HG03457 (cell line): Measurements from ENCODE around the gene FOXK1.

Experiments used
- ATAC-seq: cut with Tn5 transposase; IDR thresholded peaks from one replicate; pipeline ENCODE4 v1.9.1; 2021; ENCODE audit warnings: moderate number of reproducible peaks; ENCODE audit not compliant: unreplicated experiment

The FOXK1 gene

GRCh38 chr7:4763091-4763793 is 81.1 kb downstream of the FOXK1 start:
- no peak for ATAC-seq

DNA sequence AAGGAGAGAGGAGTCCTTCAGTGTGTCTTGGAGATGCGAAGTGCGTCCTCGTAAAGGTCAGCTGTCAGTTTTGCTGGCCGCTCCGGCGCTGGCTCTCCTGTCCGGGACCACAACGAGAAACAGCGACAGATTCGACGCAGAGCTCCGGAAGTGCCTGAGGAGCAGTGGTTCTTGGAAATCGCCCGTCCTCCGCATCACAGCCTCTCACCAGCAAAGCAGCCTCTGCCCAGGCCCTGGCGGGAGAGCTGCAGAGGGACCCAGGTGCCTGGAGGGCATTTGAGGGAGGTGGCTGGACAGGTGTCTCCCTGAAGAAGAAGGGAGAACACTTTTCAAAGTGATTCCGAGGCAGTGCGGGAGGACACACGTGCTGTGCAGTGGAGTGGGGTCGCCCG is 81.7 kb downstream of the FOXK1 start:
- no peak for ATAC-seq

GRCh38 chr7:4764402-4765007 is 82.4 kb downstream of the FOXK1 start:
- ATAC-seq: no peak

- no peak for ATAC-seq
These were observed 83.8 kb downstream of the FOXK1 start for GRCh38 chr7:4765776-4766490.

DNA sequence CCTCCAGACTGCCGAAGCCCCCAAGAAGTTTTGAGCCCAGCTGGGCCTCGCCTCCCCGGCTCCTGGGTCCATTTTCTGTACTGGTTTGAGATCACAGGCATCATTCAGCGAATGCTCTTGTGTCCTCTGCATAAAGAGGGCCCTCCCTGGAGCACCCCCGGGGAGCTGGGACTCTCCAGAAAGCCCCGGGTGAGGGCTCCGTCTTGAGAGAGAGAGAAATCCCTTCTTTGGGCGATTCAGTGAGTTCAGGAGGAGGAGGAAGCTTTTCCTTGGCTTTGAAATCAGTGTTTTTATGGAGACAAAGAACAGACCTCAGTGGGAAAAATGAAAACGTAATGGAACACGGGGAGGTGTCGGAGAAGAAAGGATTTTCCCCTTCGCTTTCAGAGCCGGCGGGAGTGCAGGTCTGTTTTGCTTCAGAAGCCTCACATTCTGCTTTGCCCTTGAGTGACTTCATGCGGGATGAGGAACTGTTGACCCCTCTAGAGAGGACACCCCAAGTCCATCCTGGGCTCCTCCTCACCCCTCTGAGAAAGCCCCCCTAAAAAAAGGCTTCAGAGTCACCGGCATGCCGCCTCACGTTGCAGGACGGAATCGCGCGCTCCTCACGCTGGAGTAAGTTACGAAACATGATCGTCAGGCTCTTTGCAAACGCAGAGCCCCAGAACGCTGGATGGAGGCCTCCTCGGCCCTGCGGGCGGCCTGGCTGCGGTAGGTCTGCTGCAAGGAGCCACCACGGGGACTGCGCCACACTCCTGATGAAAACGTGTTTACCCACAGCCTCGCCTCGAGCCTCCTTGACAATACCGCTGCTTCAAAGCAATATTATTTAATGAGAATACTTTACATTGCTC is 84.8 kb downstream of the FOXK1 start:
- no peak for ATAC-seq

DNA sequence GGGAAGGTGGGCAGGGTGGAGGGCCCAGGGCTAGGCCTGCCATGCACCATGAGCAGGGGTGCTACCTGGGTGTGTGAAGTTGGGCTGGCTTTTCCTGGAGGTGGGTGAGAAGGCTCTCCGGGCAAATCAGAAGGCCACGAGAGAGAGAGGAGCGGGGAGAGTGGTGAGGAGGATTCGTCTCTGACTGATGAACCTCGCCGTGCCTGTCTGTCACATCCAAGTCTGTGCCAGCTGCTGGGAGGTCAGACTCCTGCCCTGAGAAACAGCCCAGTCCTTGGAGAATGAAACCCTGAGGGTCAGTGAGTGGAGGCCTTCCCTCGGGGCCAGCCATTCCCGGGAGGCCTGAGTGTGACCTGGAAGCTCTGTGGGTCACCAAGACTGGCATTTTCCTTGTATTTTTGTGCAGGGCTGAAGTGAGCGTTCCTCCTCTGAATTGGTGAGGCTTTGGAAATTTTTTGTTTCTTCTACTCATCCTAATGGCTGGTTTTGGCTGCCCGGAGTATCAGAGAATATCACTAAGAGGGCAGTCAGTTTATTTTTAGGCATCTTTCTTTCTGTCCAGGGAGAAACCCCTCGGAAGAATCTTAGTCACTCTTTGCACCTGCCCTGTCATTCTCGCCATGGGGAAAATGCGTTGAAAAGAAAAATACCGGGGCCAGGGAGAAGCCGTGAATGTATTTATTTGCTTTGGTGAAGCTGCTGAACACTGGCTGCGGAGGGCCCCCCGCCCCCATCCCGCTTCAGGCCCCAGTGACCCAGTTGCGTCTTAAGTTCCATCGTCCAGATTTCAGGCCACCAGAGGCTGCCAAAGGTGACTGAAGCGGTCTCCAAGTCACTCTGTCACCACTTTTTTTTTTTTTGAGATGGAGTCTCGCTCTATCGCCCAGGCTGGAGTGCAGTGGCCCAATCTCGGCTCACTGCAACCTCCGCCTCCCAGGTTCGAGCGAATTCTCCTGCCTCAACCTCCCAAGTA is 86.8 kb downstream of the FOXK1 start:
- no peak for ATAC-seq

GRCh38 chr7:4769761-4770160 is 87.7 kb downstream of the FOXK1 start:
- no peak for ATAC-seq

GRCh38 chr7:4770886-4771285 is 88.8 kb downstream of the FOXK1 start:
- ATAC-seq: no peak

- no peak for ATAC-seq
These were observed 89.6 kb downstream of the FOXK1 start for GRCh38 chr7:4771737-4772136.

- ATAC-seq: no peak
These were observed 90.2 kb downstream of the FOXK1 start for GRCh38 chr7:4772306-4772705.

DNA sequence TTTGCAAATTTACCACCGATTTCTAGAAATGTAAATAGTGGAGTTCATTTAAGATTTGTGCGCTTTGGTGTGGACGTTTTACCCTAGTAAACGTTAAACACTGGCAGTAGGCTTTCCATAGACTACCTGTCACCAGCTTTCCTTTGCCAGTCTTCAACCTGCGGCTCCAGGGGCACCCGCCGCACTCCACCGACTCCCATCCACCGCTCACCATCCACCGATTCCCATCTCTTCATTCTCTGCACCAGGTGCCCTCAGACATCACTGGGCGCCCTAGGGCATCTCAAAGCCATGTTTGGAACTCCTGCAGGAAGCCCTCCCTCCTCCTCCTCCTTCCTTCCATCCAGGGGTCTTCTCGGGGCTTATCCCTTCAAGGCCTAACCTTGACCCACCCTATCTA is 91.9 kb downstream of the FOXK1 start:
- no peak for ATAC-seq

- peak; percentile 31 for ATAC-seq
These were observed 92.7 kb downstream of the FOXK1 start for GRCh38 chr7:4774658-4775249.

DNA sequence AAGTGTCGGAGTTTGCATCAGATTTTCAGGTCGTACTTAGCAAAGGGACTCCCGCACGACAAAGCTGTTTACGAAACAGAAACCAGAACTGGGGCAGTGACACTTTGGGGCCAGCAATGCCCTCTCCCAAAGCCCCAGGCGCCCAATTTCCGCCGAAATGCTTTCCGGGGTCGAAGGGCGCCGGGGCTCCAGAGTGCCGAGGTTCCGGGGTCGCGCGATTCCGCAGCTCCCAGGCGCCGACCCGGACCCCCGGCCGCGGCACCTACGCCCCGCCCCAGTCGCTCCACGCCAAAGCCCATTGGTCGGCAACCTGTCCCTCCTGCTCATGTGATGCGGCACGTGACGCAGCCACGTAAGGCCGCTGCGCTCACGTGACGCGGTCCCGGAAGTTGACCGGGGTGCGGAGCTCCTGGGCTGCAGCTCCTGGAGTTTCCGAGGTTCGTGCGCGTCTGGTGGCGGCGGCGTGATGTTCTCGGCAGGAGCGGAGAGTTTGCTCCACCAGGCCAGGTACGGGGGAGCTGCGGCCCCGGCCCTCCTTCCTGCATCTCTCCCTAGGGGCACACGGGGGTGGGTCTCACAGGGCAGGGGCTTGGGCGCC is 93.3 kb downstream of the FOXK1 start, which contains the start of gene AP5Z1:
TSS of gene AP5Z1 (plus strand) at position 374 of the 598 bp plus-strand sequence. CDS start at position 467, 93 bp downstream.
- peak; percentile 87 for ATAC-seq

- no peak for ATAC-seq
These were observed 93.9 kb downstream of the FOXK1 start for GRCh38 chr7:4775848-4776623.

- no peak for ATAC-seq
These were observed 97.0 kb downstream of the FOXK1 start for GRCh38 chr7:4779118-4779517.

DNA sequence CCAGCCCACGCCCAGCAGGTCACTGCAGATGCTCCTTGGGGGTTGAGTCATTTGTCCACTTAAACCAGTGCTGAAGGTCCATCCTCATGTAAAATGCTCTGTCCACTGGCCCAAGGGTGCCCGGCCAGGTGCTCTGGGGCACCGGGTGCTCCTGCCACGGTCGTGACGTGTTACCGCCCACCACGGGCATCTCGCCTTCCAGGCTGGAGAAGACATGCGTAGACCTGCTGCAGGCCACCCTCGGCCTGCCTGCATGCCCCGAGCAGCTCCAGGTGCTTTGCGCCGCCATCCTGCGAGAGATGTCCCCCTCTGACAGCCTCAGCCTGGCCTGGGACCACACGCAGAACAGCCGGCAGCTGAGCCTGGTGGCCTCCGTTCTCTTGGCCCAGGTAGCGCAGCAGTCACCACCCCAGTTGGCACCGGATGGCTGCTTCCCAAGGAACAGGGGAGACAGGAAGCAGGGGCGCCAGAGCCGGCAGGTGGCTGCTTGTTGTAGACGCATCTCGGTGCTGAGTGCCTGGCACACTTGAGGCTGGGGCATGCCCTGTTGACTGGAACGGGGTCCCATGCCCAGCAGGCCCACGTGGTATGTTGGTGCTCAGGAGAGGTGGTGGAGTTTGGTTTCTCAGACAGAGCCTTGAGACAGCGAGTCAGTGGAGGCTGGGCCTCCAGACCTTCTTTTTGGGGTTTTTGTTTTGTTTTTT is 99.4 kb downstream of the FOXK1 start:
- ATAC-seq: no peak

GRCh38 chr7:4782333-4783291 is 100.5 kb downstream of the FOXK1 start:
- no peak for ATAC-seq
